Measurements from ENCODE around the gene MBD3. TPM values are rescaled to one million over a fixed set of nuclear protein-coding genes. Genes with fewer than 3 reads are reported as not detected.

MBD3 gene
- total and polyA plus RNA-seq, 2 donors (not counting 1 experiment from before 2014, with no cell fraction given): 19.8 to 85.2 TPM

GRCh38 chr19:1534972-1535371 is 57.7 kb downstream of the MBD3 start:
- no peaks in the 10 kb centered on the region for H3K36me3 ChIP-seq (ENCODE audit: control insufficient read depth, insufficient read depth, low read length)
- TF ChIP-seq CTCF (conservative IDR thresholded peaks at IDR 0.05 in 1 of 2, IDR thresholded peaks at IDR 0.05 in 1 of 2; ENCODE audit: low read depth in 1 of 2, low read length in 2 of 2): no peak
- TF ChIP-seq EZH2 (IDR thresholded peaks at IDR 0.05; ENCODE audit: low read length, missing control alignments): no peak
- H4K20me1 ChIP-seq (ENCODE audit: control insufficient read depth, extremely low read depth, insufficient read depth, low read length): no peaks in the 10 kb centered on the region
- H3K4me1 ChIP-seq (ENCODE audit: control insufficient read depth, extremely low read depth, insufficient read depth, low read length): no peaks in the 10 kb centered on the region
- no peak overlapping the region for H3K27ac ChIP-seq (ENCODE audit: insufficient read depth, low read length)
- no peaks in the 10 kb centered on the region for H3K9me3 ChIP-seq (ENCODE audit: control insufficient read depth, insufficient read depth, low read depth, low read length)
- H3K79me2 ChIP-seq (ENCODE audit: control insufficient read depth, insufficient read depth, low read length): no peaks in the 10 kb centered on the region
- no peak for DNase-seq (ENCODE audit: low read depth in 2 of 2)
- H3K4me2 ChIP-seq (ENCODE audit: extremely low read depth, insufficient read depth, low read length): no peak overlapping the region
- H3K9ac ChIP-seq (ENCODE audit: insufficient read depth, low read length): no peak overlapping the region
- H2AFZ ChIP-seq (ENCODE audit: low read length): no peak overlapping the region
- H3K4me3 ChIP-seq (replicated peaks in 1 of 4; ENCODE audit: control extremely low read depth in 1 of 4, insufficient read depth in 1 of 4, low read depth in 3 of 4, low read length in 4 of 4): no peak overlapping the region
- no peaks in the 10 kb centered on the region for H3K27me3 ChIP-seq (ENCODE audit: control insufficient read depth, insufficient read depth, low read length)

GRCh38 chr19:1533510-1534150 is 59.0 kb downstream of the MBD3 start:
- DNase-seq (ENCODE audit: low read depth in 2 of 2): no peak
- no peak for TF ChIP-seq EZH2 (IDR thresholded peaks at IDR 0.05; ENCODE audit: low read length, missing control alignments)
- Histone ChIP-seq H3K4me3 (replicated peaks in 1 of 4; ENCODE audit: control extremely low read depth in 1 of 4, insufficient read depth in 1 of 4, low read depth in 3 of 4, low read length in 4 of 4) (no peak overlapping the region), H3K27me3 (ENCODE audit: control insufficient read depth, insufficient read depth, low read length) (no peaks in the 10 kb centered on the region), H3K9ac (ENCODE audit: insufficient read depth, low read length) (no peak overlapping the region), H4K20me1 (ENCODE audit: control insufficient read depth, extremely low read depth, insufficient read depth, low read length) (no peaks in the 10 kb centered on the region), H3K4me1 (ENCODE audit: control insufficient read depth, extremely low read depth, insufficient read depth, low read length) (no peaks in the 10 kb centered on the region), H2AFZ (ENCODE audit: low read length) (no peak overlapping the region), H3K27ac (ENCODE audit: insufficient read depth, low read length) (no peak overlapping the region), H3K79me2 (ENCODE audit: control insufficient read depth, insufficient read depth, low read length) (no peaks in the 10 kb centered on the region), H3K9me3 (ENCODE audit: control insufficient read depth, insufficient read depth, low read depth, low read length) (no peaks in the 10 kb centered on the region), H3K36me3 (ENCODE audit: control insufficient read depth, insufficient read depth, low read length) (no peaks in the 10 kb centered on the region), H3K4me2 (ENCODE audit: extremely low read depth, insufficient read depth, low read length) (no peak overlapping the region)

- H3K36me3 ChIP-seq (ENCODE audit: control insufficient read depth, insufficient read depth, low read length): no peaks in the 10 kb centered on the region
- TF ChIP-seq CTCF (conservative IDR thresholded peaks at IDR 0.05 in 1 of 2, IDR thresholded peaks at IDR 0.05 in 1 of 2; ENCODE audit: low read depth in 1 of 2, low read length in 2 of 2) (no peak), EZH2 (IDR thresholded peaks at IDR 0.05; ENCODE audit: low read length, missing control alignments) (no peak)
- H3K27ac ChIP-seq (ENCODE audit: insufficient read depth, low read length): no peak overlapping the region
These were observed 60.7 kb downstream of the MBD3 start for GRCh38 chr19:1532003-1532402.

More at GRCh38 chr19:1532003-1532402, 60.7 kb downstream of the MBD3 start:
- no peak overlapping the region for H2AFZ ChIP-seq (ENCODE audit: low read length)
- no peaks in the 10 kb centered on the region for H3K9me3 ChIP-seq (ENCODE audit: control insufficient read depth, insufficient read depth, low read depth, low read length)
- H3K4me2 ChIP-seq (ENCODE audit: extremely low read depth, insufficient read depth, low read length): no peak overlapping the region
- H3K27me3 ChIP-seq (ENCODE audit: control insufficient read depth, insufficient read depth, low read length): no peaks in the 10 kb centered on the region
- no peaks in the 10 kb centered on the region for H3K4me1 ChIP-seq (ENCODE audit: control insufficient read depth, extremely low read depth, insufficient read depth, low read length)
- no peaks in the 10 kb centered on the region for H4K20me1 ChIP-seq (ENCODE audit: control insufficient read depth, extremely low read depth, insufficient read depth, low read length)
- H3K9ac ChIP-seq (ENCODE audit: insufficient read depth, low read length): no peak overlapping the region
- no peak for DNase-seq (ENCODE audit: low read depth in 2 of 2)
- H3K4me3 ChIP-seq (replicated peaks in 1 of 4; ENCODE audit: control extremely low read depth in 1 of 4, insufficient read depth in 1 of 4, low read depth in 3 of 4, low read length in 4 of 4): no peak overlapping the region
- no peaks in the 10 kb centered on the region for H3K79me2 ChIP-seq (ENCODE audit: control insufficient read depth, insufficient read depth, low read length)

Data from fibroblast of lung (primary cell).